Lower lobe of right lung (tissue), 2 donors: ENCODE measurements around the gene WDR5. TPM values are rescaled to one million over a fixed set of nuclear protein-coding genes. Genes with fewer than 3 reads are reported as not detected.

Experiments
- ATAC-seq, 2 donors: fragments of 200-7000 bp; cut with Tn5 transposase; one replicate each; pipeline ENCODE4 v1.9.1; 2020 to 2022; ENCODE audit warnings: mild to moderate bottlenecking in 2 of 2, moderate library complexity in 2 of 2
- DNase-seq: peaks from one replicate; pipeline ENCODE4 v3.0.0-alpha.2; 2020
- H3K27ac ChIP-seq: fragments of 200-600 bp; one replicate; pipeline ENCODE4 v1.8.0; 2022
- H3K27me3 ChIP-seq: fragments of 200-600 bp; one replicate; pipeline ENCODE4 v1.8.0; 2022; ENCODE audit warnings: low read depth
- H3K36me3 ChIP-seq: fragments of 200-600 bp; one replicate; pipeline ENCODE4 v1.8.0; 2022; ENCODE audit warnings: mild to moderate bottlenecking
- H3K4me1 ChIP-seq: fragments of 200-600 bp; one replicate; pipeline ENCODE4 v1.8.0; 2022
- H3K4me3 ChIP-seq: fragments of 200-600 bp; one replicate; pipeline ENCODE4 v1.8.0; 2022; ENCODE audit warnings: mild to moderate bottlenecking
- H3K9me3 ChIP-seq: fragments of 200-600 bp; one replicate; pipeline ENCODE4 v1.8.0; 2022
- intact Hi-C: fragments of 100-400 bp; cut with DNase I; formaldehyde crosslinking; loops from one replicate; pipeline ENCODE4 v1.11.0; 2022
- total RNA-seq: library from RNA; stranded (reverse); fragmentation: NEBNext Ultra II Directional; extraction: Animal tissue kit (Norgen Biotek cat#: 25700); gene quantifications from one replicate; pipeline ENCODE4 v1.2.1, GENCODE V29; 2021
- TF ChIP-seq, protein P1 (sequence below): fragments of 200-600 bp; IDR thresholded peaks from one replicate; pipeline ENCODE4 v1.8.0; 2022; ENCODE audit warnings: antibody characterized with exemption, mild to moderate bottlenecking
- donor health status: DM: no; HTN: yes; CAD: no; lungs with severe emphysema.

The WDR5 gene
- total RNA-seq, 1 donor from 2014 or later: 22.6 TPM

DNA sequence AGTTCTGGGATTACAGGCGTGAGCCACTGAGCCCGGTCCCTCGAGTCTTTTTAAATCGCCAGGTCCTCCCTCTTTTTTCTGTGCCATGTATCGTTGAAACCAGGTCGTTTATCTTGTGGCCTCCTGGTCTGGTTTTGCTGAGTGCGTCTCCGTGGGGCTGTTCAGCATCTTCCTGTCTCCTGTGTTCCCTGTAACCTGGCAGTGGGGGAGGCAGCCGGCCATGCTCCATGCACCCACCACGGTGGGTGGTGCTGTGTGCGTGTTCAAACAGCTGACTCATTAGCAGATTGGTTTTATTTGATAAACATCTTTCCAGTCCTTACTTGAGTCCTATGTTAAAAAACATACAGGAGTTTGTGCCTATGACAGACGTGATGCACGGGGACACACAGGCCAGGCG, 25.8 kb downstream of the WDR5 start:
- TF ChIP-seq, protein P1, sequence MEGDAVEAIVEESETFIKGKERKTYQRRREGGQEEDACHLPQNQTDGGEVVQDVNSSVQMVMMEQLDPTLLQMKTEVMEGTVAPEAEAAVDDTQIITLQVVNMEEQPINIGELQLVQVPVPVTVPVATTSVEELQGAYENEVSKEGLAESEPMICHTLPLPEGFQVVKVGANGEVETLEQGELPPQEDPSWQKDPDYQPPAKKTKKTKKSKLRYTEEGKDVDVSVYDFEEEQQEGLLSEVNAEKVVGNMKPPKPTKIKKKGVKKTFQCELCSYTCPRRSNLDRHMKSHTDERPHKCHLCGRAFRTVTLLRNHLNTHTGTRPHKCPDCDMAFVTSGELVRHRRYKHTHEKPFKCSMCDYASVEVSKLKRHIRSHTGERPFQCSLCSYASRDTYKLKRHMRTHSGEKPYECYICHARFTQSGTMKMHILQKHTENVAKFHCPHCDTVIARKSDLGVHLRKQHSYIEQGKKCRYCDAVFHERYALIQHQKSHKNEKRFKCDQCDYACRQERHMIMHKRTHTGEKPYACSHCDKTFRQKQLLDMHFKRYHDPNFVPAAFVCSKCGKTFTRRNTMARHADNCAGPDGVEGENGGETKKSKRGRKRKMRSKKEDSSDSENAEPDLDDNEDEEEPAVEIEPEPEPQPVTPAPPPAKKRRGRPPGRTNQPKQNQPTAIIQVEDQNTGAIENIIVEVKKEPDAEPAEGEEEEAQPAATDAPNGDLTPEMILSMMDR: no peak
- Histone ChIP-seq H3K27ac (no peak overlapping the region), H3K4me3 (no peak overlapping the region), H3K4me1 (peaks cover 18% of the 10 kb centered on the region), H3K9me3 (no peaks in the 10 kb centered on the region), H3K36me3 (peaks cover 29% of the 10 kb centered on the region), H3K27me3 (no peaks in the 10 kb centered on the region)
- ATAC-seq (no peak), DNase-seq (no peak)
- intact Hi-C loops: no loop called here

DNA sequence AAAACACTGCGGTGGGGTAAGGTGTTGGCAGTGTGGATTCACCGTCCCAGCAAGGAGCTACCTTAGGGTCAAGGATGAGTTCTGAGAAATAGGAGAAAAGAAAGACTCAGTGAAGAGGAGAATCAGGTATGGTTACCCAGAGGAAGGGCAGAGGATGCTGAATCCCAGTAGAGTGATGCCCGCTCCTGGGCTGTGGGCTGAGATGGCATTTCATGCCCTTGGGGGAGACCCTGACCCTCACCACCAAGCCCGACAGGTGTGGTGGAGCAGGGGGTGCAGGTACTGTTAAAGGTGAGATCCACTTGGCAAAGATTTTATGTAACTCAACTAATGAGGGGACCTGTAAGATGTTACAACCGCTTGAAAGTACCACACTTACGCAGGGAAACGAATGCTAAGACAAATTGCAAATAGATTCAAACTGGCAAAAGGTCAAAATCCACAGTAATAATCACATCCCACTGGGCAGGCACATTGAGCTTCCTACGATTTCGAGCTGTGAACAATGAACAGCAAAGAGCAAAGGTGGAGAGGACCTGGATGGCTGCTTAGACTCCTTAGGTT, 26.4 kb downstream of the WDR5 start:
- H3K36me3 ChIP-seq: peaks cover 23% of the 10 kb centered on the region
- peaks cover 18% of the 10 kb centered on the region for H3K4me1 ChIP-seq
- no peaks in the 10 kb centered on the region for H3K9me3 ChIP-seq
- TF ChIP-seq, protein P1: no peak
- no peak for ATAC-seq
- H3K27ac ChIP-seq: no peak overlapping the region
- intact Hi-C loops: no loop called here
- no peak for DNase-seq
- H3K27me3 ChIP-seq: no peaks in the 10 kb centered on the region
- H3K4me3 ChIP-seq: no peak overlapping the region

DNA sequence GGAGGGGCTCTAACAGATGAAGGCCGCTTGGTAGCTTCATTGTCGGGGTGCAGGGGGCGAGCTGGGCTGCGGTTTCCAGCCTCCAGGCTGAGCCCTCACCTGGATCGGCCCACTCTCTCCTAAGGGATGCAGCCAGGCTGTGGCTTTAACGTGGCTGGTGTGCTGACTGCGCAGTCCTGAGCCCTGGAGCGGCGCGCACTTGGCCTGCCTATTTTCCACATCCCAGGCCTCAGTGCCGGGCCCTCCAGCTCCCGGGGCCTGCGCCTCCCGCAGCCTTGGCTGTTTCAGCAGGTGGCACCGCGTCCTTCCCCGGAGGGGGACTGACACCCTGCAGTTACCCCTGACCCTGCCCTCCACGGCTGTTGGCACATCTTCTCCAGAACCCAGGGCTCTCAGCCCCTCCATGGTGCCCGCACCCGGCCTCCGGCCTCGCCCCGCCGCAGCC, 27.1 kb downstream of the WDR5 start:
- no peak overlapping the region for H3K4me3 ChIP-seq
- H3K36me3 ChIP-seq: peaks cover 16% of the 10 kb centered on the region
- H3K27ac ChIP-seq: no peak overlapping the region
- DNase-seq: no peak
- intact Hi-C loops: no loop called here
- peaks cover 18% of the 10 kb centered on the region for H3K4me1 ChIP-seq
- H3K9me3 ChIP-seq: no peaks in the 10 kb centered on the region
- ATAC-seq: no peak
- H3K27me3 ChIP-seq: no peaks in the 10 kb centered on the region
- TF ChIP-seq, protein P1: no peak

DNA sequence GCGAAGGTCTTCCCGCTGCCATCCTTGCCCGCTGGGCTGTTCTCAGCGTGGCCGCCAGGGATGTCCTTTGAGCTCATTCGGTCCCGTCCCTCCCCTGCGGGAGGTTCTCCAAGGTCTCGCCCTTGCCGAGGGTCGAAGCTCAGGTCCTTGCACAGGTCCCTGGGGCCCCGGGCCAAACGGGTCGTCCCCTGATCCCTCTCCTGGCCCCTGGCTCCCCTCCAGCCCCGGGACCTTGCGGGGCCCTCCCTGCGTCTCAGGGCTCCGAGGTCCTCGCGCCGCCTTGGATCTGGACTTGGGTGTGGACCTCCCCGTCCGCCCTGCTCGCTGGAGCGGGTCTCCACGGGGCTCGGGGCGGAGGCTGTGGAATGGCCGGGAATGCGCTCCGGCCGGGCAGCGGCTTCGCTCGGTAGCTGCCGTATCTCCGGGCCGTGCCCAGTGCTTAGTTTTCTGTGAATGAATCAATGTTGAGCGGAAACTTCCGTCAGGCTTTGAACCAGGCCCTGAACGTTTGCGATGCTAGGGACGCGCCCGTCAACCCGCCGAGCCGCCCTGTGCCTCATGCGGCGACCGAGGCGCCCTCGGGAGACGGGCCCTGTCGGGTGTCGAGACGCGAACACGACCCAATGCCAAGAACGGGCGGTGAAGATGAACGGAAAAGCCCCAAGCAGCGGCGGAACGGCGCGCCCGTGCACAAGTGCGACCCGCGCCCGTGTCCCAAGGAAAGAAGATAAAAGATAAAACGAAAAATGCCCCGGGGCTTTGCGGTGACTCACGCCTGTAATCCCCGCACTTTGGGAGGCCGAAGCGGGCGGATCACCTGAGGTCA, 27.7 kb downstream of the WDR5 start:
- Histone ChIP-seq H3K4me3 (no peak overlapping the region), H3K36me3 (peaks cover 10% of the 10 kb centered on the region), H3K4me1 (peaks cover 18% of the 10 kb centered on the region), H3K27ac (no peak overlapping the region), H3K9me3 (no peaks in the 10 kb centered on the region), H3K27me3 (no peaks in the 10 kb centered on the region)
- intact Hi-C loops: no loop called here
- ATAC-seq (no peak), DNase-seq (peak; percentile 82)
- TF ChIP-seq, protein P1: peak; percentile 53

DNA sequence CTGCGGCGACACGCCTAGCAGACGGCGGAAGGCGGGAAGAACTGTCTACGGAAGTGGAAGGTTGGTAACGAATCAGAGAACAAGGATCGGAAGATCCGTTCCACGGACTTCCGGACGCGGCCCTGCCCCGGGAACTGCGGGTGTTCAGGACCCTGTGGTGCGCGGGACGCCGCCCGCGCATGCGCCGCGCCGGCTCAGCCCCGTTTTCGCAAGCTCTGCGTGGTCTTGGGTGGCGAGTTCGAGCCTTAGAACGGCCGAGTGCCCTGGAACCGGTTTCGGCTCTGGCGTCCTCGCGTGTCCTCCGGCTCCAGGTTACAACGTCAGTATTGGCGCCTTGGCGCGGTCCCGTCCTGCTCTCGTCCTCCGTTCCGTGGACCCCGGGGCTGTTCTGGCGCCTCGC, 29.0 kb downstream of the WDR5 start:
- DNase-seq: no peak
- no peak overlapping the region for H3K4me3 ChIP-seq
- TF ChIP-seq, protein P1: no peak
- intact Hi-C loops: no loop called here
- H3K27me3 ChIP-seq: no peaks in the 10 kb centered on the region
- ATAC-seq: no peak
- no peak overlapping the region for H3K27ac ChIP-seq
- H3K9me3 ChIP-seq: no peaks in the 10 kb centered on the region
- H3K4me1 ChIP-seq: peaks cover 18% of the 10 kb centered on the region
- H3K36me3 ChIP-seq: no peaks in the 10 kb centered on the region
